Stimulated activated CD8-positive, alpha-beta memory T cell treated with anti-CD3 and anti-CD28 coated beads, Interleukin-7, amount 100 ng/mL, for 24 hours (primary cell): ENCODE data around the gene SLC44A5.
"Not testable (repeated sequence)": the region's sequence is repeated elsewhere in the genome, so short reads cannot be mapped to it uniquely, and the experiment has no call there.

ENCODE experiments used
- DNase-seq: peaks from one replicate; pipeline ENCODE4 v3.0.0-alpha.2; 2020; ENCODE audit warnings: low read depth

SLC44A5 gene

GRCh38 chr1:75611014-75611413 lies at the start of gene SLC44A5:
Gene SLC44A5, minus strand, starts transcription at chr1:75611114. Its CDS starts 69,667 bp downstream, at chr1:75541447.
- DNase-seq = no peak

GRCh38 chr1:75655931-75656330 lies 45.0 kb upstream of the SLC44A5 start:
- no peak for DNase-seq

DNA sequence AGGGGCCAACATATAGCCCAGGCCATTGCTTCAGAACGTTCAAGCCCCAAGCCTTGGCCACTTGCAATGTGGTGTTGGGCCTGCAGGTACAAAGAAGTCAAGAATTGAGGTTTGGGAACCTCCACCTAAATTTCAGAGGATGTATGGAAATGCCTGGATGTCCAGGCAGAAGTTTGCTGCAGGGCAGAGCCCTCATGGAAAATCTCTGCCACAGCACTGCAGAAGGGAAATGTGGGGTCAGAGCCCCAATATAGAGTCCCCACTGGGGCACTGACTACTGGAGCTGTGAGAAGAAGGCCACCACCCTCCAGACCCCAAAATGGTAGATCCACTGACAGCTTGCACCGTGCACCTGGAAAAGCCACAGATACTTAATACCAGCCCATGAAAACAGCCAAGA lies 36.3 kb upstream of the SLC44A5 start:
- not testable (repeated sequence) for DNase-seq

- not testable (repeated sequence) for DNase-seq
These were observed 34.2 kb upstream of the SLC44A5 start for GRCh38 chr1:75645153-75645552.

GRCh38 chr1:75643460-75643859 lies 32.5 kb upstream of the SLC44A5 start:
- DNase-seq = no peak

GRCh38 chr1:75641325-75641724 lies 30.4 kb upstream of the SLC44A5 start:
- DNase-seq = no peak

DNA sequence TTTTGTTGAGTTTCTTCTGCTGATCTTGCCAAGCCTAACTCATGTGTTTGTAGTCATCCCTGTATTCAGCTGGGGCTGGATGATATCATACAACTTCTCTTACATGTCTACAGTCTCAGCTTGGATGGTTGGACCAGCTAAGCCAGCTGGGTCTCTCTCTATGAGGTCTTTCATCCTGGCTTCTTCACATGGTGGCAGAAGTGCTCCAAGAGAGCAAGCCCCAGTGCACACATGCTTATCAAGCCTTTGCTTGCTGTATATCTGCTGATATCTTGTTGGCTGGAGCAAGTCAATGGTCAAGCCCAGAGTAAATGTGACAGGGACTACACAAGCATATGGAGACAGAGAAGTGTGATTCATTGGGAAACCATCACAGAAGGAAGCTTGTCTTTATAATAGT lies 29.2 kb upstream of the SLC44A5 start:
- DNase-seq = no peak

- no peak for DNase-seq
These were observed 21.5 kb upstream of the SLC44A5 start for GRCh38 chr1:75632350-75632949.

DNA sequence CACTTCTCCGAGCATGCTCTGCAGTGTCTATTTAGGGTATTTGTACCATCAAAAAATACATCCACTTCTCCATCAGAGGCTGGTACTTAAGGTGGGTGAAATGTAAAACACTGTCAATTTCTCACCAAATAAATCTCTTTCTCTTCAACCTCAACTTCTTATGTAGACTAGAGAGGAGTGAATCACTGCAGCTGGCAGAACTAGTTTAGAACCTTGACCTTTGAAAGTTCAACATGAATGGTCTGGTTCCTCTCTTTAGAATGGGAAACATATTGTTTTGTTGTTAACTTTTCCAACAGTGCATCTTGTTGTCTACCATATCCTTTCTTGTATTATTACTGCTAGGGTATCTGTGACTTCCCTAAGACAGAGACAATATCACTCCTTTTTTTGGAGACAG lies 20.1 kb upstream of the SLC44A5 start:
- no peak for DNase-seq

DNA sequence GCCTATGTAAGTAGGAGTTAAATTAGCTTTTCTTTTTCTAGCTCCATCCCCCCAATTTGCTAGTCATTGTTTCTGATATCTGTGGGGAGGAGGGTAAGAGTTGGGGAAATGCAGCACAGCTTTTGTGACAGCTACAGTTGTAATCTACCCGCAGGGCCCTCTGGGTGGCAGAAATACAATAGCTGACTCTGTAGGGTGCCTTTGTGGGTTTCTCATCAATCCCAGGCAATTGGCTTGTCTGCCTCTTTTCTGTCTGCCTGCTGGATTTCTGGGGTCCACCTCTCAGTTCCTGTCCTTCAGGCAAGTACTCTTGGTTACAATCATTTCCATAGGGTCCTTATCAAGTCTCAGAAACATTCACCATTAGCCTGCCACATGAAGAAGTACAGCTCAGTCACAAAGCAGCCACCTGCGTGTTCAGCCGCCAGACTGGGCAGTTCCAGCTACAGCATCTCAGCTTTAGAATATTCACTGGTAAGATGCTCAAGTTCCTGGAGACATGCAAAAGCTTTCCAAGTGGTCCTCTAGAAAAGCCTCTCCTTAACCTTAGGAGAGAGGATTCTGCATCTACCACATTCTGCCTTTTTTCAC lies 19.2 kb upstream of the SLC44A5 start:
- no peak for DNase-seq

DNA sequence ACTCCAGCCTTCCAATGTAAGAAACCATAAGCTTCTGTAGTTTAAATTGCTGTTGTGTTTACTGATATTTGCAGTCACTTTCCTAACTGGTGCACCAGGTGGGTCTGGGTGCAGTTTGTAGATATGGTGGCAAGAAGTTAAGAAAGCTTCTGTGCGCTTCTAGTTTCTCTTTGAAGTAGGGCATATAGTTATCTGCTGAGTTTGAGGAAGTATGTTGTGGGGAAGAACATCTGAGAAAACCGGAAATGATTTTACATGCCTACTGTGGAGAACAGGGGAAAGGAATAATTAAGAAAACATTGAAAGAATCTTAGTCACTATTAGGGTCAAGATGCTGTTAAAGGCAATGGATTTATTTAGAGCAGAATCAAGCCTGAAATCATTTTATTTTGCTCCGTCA lies 14.9 kb upstream of the SLC44A5 start:
- DNase-seq = no peak

- no peak for DNase-seq
These were observed 7.5 kb upstream of the SLC44A5 start for GRCh38 chr1:75618382-75618781.

DNA sequence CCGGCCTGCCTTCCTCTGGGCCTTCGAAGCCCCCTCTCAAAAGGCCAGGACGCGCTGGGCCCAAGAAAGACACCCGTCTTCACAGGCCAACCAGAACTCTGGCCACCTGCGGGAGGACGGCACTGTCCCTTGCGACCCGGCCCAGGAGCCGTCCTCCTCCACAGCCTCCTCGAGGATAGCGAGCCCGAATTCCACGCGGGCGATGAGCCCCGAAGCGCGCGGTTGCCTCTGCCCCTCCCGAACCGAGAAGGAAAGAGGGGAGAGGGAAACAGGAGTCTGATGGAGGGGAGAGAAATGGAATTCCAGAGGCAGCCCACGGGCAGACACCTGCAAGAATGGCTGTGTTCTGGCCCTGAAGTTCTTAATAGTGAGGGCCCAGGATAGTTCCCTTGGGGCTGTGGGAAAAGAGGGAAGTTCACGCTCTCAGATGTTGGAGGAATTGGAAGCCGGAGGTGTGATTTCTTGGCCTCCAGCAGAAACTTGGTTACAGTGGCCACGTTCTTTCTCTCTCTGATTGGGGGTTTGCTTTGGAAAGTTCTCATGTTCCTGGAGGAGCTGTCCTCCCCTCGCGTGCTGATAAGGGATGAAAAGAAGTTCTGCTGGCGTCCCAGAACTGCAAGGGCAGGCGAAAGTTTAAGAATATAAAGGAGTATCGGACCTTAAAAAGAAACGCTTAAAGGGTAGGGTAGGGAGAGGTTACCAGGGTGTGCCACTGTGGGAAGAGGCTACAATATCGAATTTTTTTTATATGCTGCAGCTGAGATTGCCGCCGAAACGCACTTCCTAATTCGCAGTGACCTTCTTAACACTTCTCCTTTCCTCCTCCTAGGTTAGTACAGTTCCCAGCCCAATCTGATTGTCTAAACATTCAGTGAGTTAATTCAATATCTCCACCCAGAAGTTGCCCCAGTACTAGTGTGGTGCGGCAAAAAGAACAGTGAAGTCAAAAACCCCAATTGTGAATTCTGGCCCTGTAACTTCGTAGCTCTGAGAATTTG lies 5.8 kb upstream of the SLC44A5 start:
- no peak for DNase-seq

DNA sequence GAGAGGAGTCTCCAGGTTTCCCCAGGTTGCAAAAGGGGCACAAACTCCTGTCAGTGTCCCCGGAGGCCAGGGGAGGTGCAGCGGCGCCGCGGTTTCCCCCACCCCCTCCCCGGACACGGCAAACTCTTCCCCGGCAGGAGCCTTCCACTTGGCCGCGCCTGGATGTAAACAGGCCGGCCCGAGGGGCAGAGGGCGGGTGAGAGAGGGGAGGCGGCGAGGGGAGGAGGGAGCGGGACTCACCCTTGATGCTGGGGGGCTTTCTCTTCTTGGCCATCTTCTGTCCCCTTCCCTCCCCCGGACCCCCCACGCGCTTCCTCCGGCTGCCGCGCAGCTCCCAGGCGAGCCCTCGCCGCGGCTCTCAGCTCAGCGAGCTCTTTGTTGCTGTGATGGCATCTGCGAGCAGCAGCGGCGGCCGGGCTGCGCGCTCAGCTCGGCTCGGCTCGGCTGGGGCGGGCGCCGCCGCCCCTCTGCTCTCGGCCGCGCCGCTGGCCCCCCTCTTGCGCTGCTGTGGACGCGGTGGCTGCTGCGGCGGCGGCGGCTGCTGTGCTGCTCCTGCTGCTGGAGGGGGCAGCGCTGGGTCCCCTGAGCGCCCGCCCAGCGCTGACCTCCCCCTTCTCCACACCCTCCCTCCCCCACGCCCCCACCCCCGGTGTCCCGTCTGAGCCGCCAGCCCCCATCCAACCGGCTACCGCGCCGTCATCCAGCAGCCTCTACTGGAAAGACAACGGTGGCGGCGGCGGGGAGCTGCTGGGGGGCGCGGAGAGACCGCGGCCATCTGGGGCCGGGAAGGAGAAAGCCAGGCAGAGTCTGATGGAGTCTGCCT lies 4.9 kb upstream of the SLC44A5 start:
- no peak for DNase-seq

DNA sequence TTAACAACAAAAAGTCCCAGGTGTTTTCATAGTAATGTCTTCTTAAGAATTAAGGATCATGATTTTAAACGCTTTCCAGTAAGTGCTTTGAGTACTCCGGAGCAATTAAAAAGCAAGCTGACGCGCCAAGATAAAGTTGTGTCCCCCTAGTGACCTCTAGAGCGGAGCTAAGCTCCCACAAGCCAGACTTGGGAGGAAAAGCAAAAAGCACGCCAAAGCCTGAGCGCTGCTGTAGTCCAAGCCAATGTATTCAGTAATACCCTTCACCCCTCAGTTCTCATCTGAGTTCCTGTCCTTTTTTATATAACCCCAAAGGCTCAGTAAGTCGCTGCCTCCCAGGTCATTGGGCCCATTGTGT lies 3.5 kb upstream of the SLC44A5 start:
- no peak for DNase-seq

DNA sequence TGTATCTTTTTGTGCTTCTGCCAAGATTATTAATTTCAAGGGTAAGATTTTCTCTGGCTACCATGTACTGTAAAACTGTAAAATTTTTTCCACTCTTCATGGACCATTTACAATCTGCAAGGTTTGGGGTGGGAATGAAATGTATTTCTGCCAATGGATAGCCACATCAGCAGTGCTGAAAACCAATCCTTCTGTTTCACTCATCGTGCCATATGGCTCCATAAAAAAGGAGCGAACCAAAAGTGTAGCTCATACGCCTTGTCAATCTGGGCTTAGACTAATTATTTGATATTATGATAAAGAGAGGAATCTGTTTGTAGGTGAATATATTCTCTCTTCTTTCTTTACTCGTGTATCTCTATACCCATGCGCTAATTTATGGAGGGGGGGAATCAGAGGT lies 3.0 kb upstream of the SLC44A5 start:
- DNase-seq = no peak

GRCh38 chr1:75612976-75613375 lies 2.1 kb upstream of the SLC44A5 start:
- no peak for DNase-seq

DNA sequence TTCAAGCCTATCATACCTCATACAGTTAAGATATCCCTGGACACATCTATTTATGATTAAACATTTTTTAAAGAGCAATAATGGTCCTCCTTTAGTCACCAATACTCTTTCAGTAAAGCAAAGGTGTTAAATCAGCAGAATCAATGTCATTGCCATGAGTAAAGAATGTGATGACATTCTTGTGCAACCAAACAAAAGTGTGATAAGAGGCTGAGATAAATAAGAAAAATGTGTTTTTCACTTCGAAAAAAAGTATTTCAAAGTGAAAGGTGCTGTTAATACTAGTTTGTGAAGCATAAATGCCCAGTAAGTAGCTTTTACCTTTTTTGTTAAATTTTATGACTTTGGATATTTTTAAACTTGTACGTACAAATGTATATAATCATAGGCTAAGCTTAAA lies 8.4 kb downstream of the SLC44A5 start:
- DNase-seq = no peak

DNA sequence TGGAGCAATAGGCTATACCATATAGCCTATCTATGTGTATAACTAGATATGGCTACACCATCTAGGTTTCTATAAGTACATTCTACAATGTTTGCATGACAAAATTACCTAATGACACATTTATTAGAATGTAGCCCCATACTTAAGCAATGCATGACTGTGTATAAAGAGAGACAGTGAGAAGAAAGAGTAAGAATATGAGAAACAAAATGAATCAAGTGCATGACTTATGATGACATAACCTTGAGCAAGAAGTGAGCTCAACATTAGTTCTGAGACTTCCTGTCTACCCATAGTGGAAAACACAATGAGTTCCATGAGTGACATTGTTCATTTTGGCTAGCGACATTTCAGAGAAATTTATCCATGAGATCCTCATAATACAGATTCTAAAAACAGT lies 10.1 kb downstream of the SLC44A5 start:
- DNase-seq = no peak

DNA sequence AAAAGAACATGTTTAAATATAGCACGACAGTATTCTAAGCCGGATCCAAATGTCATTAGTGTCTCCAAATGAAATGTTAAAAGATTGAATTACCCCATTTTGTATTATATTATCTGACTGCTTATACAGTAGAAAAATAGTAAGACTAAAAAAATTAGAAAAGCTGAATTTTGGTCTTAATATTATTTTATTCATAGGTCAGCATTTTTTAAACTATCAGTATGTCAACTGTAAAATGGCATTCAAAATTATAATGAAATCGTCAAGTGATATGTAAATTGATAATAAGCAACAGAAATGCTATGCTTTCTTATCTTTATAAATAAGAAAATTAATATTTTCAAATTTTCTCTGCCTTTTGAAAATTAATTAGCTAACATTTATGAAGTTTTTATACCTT lies 16.6 kb downstream of the SLC44A5 start:
- no peak for DNase-seq

GRCh38 chr1:75593457-75593856 lies 17.5 kb downstream of the SLC44A5 start:
- not testable (repeated sequence) for DNase-seq

GRCh38 chr1:75589637-75590036 lies 21.3 kb downstream of the SLC44A5 start:
- DNase-seq = no peak
